Glomerular visceral epithelial cell (primary cell): Measurements from ENCODE around the gene DNAJA1.
"Not testable (repeated sequence)": the region's sequence is repeated elsewhere in the genome, so short reads cannot be mapped to it uniquely, and the experiment has no call there.

Source experiments
- DNase-seq: peaks from one replicate; pipeline ENCODE4 v3.0.0-alpha.2; 2016; ENCODE audit errors: extremely low spot score

The DNAJA1 gene

DNA sequence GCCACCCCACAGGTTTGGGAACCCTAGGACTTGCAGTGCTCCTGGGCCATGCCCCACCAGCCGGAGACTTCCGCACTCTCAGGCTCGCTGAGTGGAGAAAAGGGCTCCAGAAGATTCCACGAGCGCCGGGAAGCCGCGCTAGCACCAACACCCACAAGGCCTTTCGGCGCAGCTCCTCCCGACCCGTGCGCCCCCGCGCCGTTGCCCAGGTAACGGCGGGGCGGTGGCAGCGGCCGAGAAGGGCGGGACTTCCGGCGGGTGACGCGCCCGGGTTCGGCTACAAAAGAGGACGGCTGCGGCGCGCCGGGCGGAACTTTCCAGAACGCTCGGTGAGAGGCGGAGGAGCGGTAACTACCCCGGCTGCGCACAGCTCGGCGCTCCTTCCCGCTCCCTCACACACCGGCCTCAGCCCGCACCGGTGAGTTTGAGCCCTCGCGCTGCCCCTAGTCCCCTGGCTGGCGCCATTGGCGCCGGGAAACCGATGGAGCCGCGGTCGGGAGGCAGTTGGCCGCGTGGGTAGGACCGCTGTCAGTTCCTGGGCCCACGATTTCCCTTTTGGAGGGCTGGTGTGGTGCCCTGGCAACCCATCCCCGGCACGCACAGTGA, at the start of gene DNAJA1:
TSS of gene DNAJA1 (plus strand) at position 308 of the 606 bp plus-strand sequence. CDS start 1,212 bp downstream, outside the sequence.
- DNase-seq: peak; percentile 97

DNA sequence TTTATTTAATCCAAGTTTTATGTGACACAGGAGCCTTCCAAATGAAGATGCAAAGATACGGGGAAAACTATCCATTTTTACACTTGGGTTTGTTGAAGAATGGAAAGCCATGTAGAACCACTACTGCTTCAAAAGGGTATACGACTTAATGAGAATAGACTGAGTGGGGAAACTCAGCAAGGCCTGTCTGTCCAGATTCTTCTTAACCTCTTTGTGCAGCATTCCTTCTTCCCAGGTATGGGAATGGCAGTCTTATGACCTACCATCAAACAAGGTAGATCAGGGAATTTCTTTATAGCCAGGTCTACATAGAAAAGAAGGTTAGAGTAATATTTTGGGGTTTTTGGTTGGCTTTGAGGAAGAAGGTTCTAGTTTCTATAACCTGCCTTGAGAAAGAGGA, 47.0 kb upstream of the DNAJA1 start:
- DNase-seq: no peak

DNA sequence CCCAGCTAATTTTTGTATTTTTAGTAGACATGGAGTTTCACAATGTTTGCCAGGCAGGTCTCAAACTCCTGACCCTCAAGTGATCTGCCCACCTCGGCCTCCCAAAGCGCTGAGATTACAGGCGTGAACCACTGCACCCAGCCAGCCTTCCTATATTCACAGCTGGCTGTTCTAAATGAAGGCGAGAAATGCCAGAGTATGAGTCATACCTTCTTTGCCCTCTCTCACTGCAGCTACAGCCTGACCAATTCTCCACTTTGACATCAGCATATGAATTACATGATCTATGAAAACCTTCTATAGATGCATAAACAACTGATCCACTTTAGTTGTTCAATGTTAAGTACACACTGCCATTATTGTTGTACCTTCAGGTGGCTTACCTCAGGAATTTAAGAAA, 38.1 kb upstream of the DNAJA1 start:
- peak; percentile 30 for DNase-seq

DNA sequence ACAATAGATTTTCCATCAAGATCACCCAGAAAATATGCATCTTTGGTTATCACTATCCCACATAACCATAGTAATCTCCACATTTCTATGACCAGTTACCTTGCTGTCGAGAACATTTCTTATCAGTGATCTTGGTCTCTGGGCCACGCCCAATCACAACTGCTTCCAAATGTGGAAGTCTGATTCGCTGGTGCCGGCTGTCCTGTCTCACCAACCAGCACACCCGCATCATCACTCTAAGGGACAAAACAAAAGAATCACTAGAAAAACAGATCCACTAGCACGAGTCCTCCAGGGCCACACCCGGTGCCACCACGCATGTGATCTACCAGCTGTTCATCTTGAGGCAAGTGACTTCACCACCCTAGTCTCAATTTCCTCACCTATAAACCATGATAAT, 35.4 kb upstream of the DNAJA1 start:
- DNase-seq: no peak

DNA sequence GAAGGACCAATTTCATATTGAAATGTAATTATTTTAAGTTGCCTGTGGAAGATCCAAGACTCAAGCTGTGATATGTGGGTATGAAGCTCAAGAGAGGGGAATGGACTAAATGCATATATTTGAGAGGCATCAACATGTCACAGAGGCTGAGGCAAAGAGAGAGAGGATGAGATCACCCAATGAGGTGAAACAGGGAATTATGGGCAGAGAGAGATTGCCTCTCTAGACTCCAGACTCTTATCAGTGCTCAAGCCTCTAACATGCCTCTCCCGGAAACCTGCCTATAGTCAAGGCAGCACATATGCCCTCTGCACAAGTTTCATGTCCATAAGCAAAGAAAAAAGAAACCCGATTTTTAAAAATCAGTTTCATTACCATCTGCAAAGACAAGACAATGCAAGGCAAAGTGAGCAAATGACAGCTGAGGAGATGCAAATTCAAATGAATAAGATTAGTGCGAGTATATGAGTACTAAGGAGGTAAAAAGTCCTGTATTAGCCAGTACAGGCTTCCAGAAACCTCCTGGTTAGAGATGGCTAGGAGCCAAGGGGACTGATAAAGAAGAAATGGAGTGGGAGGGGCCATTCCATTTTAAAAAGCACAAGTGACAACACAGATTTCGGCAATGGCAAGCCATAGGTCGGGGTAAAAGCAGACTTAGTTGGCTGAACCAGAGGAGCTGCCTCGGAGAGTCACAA, 33.0 kb upstream of the DNAJA1 start:
- DNase-seq: no peak

DNA sequence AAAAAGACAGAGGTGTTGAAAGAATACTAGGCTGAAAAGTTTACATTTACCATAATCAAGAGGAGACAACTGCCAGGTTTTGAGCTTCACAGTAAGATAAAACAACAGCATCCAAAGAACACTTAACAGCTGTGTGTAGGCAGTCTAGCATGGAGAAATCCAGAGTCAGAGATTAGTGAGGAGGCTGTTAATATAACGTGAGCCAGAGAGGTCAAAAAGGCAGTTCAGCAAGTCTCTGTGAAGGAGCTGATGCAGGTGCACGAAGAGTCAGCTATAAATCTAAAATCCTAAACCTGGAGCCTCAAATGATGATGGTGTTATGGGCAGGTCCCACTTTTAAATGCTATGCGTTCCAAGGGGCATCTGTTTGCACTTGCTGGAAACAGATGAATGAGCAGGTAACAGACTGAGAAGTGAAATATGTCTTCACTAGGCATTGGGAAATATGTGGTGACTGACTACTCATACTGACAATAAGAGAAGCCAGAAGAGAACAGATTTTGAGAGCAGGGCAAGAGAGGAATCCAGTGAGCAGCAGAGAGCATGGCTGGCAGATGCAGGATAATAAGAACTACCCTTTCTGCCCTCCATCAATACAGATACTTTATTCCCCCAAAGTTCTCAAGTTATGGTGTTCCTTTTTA, 32.4 kb upstream of the DNAJA1 start:
- DNase-seq: peak; percentile 21

DNA sequence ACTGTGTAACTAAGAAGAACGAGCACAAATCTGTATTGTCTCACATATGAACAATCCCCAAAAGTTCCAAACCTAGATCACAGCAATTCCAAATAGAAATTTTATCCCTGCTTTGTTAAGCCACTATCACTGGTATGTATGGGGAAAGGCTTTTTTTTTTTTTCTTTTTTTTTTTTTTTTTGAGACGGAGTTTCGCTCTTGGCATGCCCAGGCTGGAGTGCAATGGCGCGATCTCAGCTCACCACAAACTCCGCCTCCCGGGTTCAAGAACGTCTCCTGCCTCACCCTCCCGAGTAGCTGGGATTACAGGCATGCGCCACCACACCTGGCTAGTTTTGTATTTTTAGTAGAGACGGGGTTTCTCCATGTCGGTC, 24.4 kb upstream of the DNAJA1 start:
- DNase-seq: peak; percentile 48

DNA sequence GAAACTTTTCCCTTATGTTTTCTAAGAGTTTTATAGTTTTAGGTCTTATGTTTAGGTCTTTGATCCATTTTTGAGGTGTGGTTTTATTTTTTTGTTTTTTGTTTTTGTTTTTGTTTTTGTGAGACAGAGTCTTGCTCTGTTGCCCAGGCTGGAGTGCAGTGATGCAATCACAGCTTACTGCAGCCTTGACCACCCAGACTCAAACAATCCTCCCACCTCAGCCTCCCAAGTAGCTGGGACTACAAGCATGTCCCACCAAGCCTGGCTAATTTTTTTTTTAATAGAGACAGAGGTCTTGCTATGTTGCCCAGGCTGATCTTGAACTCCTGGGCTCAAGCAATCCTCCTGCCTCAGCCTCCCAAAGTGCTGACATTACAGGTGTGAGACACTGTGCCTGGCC, 19.7 kb upstream of the DNAJA1 start:
- DNase-seq: not testable (repeated sequence)

DNA sequence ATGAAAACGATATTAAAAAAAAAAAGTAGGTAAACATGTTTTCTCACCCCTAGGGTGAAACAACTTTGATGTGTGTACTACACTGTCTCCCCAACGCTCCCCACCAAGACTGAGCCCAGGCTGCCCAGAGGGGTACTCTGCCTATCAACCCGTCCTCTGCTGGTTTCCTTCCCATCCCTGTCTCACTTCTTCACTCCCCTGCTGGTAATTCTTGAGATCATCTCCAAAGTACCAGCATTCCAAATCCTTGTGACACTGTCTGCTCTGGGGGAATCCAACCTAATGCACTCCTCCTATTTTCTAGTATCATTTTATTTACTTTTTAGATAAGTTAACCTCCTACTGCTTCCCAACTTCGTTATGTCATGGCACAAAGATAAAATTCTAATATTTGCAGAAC, 17.3 kb upstream of the DNAJA1 start:
- no peak for DNase-seq

DNA sequence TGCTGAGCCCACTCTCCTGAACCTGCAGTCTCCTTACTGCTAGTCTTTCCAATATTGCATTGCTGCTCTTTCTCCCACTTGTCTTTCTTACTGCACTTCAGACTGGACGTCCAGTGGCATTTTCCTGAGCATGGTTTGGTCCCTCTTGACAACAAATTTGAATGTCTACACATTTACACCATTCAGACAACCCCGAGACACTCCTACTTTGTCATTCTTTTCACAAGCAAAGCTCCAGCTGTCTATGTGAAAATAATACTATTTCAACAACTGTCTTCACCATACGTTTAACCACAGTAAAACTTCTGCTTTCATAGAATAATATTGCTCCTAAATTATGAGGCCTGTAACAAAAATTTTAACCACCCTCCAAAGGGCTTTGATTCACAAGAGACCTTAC, 13.2 kb upstream of the DNAJA1 start:
- no peak for DNase-seq

DNA sequence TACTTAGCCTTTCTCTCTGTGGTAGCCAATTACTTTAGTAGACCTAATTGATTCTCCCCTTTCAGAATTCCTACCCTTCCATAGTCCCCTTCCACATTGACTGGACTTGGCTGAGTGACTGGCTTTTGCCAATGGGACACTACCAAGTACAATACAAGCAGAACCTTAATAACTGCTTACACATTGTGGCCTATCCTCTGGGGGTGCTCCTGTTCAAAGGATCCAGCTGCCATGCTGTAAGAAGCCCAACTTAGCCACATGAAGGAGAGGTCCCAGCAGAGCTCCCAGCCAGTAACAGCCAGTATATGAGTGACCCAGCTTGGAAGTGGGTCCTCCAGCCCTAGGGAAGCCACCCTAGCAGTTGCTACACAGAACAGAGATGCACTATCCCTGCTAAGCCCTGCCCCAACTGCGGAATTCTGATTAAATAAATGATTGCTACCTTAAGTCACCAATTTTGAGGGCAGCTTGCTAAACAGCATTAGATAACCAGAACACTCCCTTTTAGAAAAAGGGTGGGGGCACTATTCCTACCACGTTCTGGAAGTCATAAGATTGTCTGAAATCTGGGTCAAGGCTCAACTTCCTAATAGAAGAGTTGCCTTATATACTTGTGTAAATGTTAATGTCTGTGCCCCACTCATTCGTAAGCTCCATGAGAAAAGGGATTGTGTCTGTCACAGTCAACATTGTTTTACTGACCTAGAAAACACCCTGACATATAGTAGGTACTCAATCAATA, 12.6 kb upstream of the DNAJA1 start:
- no peak for DNase-seq

DNA sequence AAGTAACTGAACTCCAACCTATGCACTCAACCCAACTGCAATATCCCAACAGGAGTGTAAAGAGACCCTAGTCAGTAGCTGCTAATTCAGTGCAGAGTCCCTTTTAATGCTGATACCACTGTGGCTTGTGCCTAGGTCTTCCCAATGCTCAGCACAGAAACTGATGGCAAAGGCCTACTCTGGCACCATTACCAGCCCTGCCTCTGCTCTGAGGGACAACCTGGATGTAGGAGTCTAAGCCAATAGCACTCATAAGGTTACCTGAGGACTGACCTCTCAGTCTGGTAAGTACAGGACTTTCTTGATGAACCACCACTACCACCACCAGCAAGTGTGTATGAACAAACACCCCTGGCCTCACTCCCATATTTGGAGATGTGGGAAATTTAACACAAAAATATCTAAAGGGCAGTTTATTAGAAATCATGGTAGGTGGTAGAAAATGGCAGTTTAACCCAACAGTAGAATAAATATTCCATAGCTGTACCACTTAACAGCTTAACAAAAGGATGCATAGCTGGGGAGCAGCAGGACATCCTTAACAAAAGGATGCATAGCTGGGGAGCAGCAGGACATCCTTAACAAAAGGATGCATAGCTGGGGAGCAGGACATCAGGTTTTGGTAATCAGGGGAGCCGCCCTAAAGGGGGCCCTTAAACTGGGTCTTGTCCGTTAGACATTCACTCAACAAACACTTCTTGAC, 11.0 kb upstream of the DNAJA1 start:
- no peak for DNase-seq

DNA sequence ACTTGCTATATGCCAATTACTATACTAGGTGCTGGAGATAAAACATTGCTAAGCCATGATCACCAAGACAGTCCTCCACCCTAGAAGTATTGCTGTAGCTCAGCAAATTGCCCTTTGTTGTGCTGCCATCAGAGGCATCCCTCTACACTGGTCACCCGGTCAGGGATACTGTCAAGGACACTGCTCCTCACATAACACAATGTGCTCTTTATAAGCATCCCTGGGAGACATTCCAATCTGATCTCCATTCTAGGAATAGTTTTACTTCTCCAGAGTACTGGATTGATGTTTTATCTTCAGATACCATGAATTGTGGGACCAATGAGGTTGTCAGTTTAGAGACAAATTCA, 10.4 kb upstream of the DNAJA1 start:
- DNase-seq: no peak

DNA sequence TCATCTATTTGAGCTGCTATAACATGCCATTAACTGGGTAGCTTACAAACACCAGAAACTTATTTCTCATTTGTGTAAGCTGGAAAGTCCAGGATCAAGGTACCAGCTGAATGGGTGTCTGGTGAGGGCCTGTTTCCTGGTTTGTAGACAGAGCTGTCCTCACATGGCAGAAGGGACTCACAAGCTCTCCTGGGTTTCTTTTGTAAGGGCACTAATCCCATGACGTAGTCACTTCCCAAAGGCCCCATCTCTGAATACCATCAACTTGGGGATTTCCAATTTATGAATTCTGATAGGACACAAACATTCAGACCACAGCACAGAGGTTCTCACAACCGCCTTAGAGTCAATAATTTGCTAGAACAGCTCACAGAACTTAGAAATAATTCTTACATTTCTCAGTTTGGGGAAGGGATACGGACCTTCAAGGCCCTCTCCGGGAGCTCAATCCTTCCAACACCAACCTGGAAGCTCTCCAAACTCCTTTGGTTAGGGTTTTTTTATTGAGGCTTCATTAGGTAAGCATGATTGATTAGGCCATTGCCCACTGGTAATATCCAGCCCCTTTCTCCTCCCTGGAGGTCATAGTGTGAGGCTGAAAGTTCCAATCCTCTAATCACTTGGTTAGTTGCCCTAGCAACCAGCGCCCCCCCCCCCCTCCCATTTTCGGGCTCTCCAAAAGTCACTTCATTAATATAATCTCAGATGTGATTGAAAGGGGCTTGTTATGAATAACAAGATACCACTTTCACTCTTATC, 7.6 kb upstream of the DNAJA1 start:
- DNase-seq: peak; percentile 16

DNA sequence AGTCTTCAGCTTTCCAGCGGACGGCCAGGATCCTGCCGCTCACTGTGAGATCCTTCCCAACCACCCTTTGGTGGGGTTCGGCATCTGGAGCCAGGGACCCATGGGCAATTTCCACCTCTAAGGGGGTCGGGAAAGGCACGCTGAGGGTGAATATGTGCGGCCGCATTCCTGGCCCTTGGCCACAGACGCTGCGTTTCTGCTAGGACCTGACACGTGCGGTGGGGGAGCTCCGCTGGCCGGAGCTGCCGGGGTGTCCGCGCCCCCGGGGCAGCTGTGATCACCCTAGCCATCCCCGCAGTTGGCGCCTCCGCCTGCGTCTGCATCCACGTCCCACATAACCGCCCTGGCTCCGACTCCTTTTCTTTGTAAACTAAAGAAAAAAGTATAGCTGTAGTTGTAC, 5.3 kb upstream of the DNAJA1 start:
- DNase-seq: no peak

DNA sequence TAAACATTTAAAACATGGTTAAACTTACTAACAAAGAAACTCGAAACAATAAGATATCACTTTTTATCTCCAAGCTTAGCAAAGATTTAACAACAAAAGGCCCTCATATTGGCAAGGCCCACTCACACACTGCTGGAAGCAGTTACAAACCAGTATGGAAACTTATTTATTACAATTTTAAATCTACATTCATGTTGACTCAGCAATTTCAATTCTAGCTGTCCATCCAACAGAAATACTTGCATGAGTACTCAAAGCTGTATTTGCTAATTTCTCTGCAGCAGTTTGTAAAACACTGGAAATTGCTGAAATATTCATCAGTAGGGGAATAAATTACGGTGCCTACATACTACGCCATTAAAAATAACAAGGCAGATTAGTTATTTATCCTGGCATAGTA, 2.8 kb upstream of the DNAJA1 start:
- no peak for DNase-seq

DNA sequence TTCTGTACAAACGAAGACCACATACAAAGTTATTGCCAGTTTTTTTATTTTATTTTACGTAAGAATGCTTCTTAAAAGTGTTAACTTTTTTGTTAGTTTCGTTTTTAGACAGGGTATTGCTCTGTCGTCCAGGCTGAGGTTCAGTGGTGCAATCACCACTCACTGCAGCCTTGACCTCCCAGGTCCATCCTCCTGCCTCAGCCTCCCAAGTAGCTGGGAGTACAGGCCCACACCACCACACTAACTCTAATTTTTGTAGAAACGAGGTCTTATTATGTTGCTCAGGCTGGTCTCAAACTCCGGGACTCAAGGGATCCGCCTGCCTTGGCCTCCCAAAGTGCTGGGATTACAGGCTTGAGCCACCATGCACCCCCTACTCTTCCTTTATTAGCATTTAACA, 2.3 kb upstream of the DNAJA1 start:
- no peak for DNase-seq

DNA sequence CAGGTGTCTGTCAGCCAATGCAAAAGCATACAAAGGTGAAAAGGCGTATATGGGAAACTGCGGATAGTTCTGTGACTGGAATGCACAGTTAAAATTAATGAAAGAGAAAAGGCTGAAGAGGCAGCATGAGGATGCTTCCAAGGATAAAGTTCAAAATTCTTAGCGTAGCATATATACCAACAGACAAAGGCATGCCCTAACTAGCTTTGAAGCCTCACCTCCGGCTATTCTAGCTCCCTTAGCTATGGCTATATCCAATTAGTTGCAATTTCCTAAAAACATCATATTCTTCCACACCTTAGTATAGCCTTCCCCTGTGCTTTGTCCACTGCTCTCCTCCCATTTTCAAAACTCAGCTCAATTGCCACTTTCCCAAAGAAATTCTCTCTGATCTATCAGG, 1.4 kb upstream of the DNAJA1 start:
- no peak for DNase-seq

DNA sequence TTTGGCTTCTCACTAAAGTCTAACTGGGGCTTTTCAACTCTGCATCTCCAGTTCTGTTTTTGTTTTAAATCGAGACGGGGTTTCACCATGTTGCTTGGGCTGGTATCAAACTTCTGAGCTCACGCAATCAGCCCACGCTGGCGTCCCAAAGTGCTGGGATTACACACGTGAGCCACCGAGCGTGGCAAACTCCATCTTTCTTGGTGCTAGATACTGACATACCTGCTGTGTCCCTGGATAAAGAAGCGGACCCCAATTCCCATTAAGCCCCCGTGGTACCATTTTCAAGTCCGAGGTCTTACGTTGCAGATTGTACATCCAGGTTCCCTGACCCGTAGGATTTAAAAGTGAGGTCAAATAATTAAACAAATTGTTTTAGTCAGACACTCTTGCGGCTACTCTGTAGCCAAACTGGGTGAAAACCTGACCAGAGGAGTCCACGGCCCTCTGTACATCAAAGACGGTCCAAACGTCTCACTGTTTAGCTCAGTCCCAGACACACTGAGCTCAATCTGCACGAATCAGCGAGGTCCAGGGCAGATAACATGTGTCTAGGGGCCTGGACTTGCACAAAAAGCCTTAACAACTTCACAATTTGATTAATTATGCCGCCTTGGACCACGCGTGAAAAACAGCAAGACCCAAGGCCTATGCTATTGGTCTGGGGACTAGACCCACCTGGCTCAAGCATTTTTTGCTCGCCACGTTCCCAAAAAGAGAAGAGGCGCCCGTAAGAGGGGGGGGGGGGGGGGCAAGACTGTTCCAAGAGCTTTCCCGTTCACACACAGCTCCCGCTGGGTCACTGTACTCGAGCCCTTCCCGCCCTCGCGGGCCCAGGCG, 727 bp upstream of the DNAJA1 start:
- DNase-seq: no peak

DNA sequence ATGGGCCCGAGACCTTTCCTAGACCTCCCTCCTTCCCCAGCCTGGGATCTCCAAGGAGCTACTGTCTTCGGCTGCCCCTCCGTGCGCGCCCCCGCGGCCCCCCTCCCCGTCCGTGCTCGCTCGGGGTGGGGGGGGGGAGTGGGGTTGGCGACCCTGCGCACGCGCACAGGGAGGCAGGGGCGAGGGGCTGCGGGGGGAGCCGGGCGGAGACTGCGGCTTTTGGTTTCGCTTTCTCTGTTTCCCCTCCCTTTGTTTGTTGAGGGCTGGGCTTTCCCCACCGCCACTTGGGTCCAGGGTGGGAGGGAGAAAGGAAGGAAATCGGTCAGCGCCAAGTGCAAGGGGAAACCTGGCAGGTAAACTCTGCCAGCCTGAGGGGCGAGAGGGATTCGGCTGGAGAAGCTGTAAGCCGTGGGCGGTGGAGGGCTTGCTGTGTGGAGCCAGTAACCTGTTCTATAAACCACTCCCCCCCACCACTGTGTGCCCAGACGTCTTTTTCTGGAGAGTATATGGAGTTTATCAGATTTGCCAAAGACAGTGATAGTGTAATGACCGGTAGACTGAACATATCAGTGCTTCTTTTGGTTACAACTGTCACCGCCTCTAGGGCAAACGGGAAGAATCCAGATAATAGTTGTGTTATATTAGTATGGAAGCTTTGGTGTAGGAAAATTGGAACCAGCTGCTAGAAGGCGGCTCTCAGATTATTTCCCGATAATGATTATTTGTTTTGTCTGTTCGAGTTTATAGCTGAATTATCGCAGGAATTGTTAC, 684 bp downstream of the DNAJA1 start:
- peak; percentile 75 for DNase-seq
